T-helper 22 cell (primary cell): ENCODE results near the gene ZIC1.

Experiments used
- DNase-seq: peaks from one replicate; pipeline ENCODE4 v3.0.0-alpha.2; 2020; ENCODE audit warnings: low read depth

ZIC1 gene

GRCh38 chr3:147380387-147380951 is 28.7 kb upstream of the ZIC1 start:
- DNase-seq, result no peak

GRCh38 chr3:147380977-147381376 is 28.2 kb upstream of the ZIC1 start:
- DNase-seq, result no peak

- no peak for DNase-seq
These were observed 27.6 kb upstream of the ZIC1 start for GRCh38 chr3:147381596-147381995.

GRCh38 chr3:147383617-147384016 is 25.5 kb upstream of the ZIC1 start:
- DNase-seq, result no peak

GRCh38 chr3:147384210-147385058 is 24.7 kb upstream of the ZIC1 start:
- DNase-seq, result no peak

GRCh38 chr3:147385059-147386012 is 23.8 kb upstream of the ZIC1 start:
- no peak for DNase-seq

- DNase-seq, result no peak
These were observed 21.8 kb upstream of the ZIC1 start for GRCh38 chr3:147387291-147387884.

GRCh38 chr3:147387885-147388699 is 21.1 kb upstream of the ZIC1 start:
- DNase-seq, result no peak

GRCh38 chr3:147388700-147389580 is 20.2 kb upstream of the ZIC1 start:
- no peak for DNase-seq

GRCh38 chr3:147389717-147390116 is 19.4 kb upstream of the ZIC1 start:
- DNase-seq, result no peak

GRCh38 chr3:147390589-147391569 is 18.3 kb upstream of the ZIC1 start:
- DNase-seq, result no peak

GRCh38 chr3:147391781-147392624 is 17.2 kb upstream of the ZIC1 start:
- no peak for DNase-seq

GRCh38 chr3:147392625-147392946 is 16.6 kb upstream of the ZIC1 start:
- DNase-seq, result no peak

- no peak for DNase-seq
These were observed 15.8 kb upstream of the ZIC1 start for GRCh38 chr3:147393261-147393942.

GRCh38 chr3:147393943-147394883 is 15.0 kb upstream of the ZIC1 start:
- no peak for DNase-seq

GRCh38 chr3:147394884-147395225 is 14.3 kb upstream of the ZIC1 start:
- no peak for DNase-seq
